Mesothelial cell of epicardium (in vitro differentiated cells): Measurements from ENCODE around the gene TEX29. TPM values are rescaled to one million over a fixed set of nuclear protein-coding genes. Genes with fewer than 3 reads are reported as not detected.

Experiments
- DNase-seq, 2 experiments: peaks; one replicate each; pipeline ENCODE4 v3.0.0; 2021; ENCODE audit warnings: low spot score in 2 of 2; ENCODE audit not compliant: unreplicated experiment in 2 of 2
- H3K27ac Mint-ChIP-seq: 2 replicates; pipeline ENCODE4 v1.8.0; 2021; ENCODE audit warnings: mixed read lengths
- H3K27me3 Mint-ChIP-seq: 2 replicates; pipeline ENCODE4 v1.8.0; 2021; ENCODE audit warnings: low read depth, mixed read lengths
- H3K36me3 Mint-ChIP-seq: 2 replicates; pipeline ENCODE4 v1.8.0; 2021; ENCODE audit warnings: mixed read lengths
- H3K4me1 Mint-ChIP-seq: 2 replicates; pipeline ENCODE4 v1.8.0; 2021; ENCODE audit warnings: mixed read lengths
- H3K4me3 Mint-ChIP-seq: 2 replicates; pipeline ENCODE4 v1.8.0; 2021; ENCODE audit warnings: mild to moderate bottlenecking, moderate library complexity, mixed read lengths
- H3K9me3 Mint-ChIP-seq: 2 replicates; pipeline ENCODE4 v1.8.0; 2021; ENCODE audit warnings: mixed read lengths
- CTCF ChIP-seq: fragments of 200-600 bp; sonication (generic); IDR thresholded peaks from one replicate; pipeline ENCODE4 v1.5.0; 2021; ENCODE audit warnings: antibody characterized with exemption; ENCODE audit not compliant: unreplicated experiment
- total RNA-seq: library from RNA; stranded (reverse); gene quantifications from 3 replicates; pipeline ENCODE4 v1.2.1, GENCODE V29; 2021

TEX29 gene
- total RNA-seq, 1 donor from 2014 or later = 0.45 TPM

- Mint-ChIP-seq H3K27me3 (no peaks in the 10 kb centered on the region), H3K4me3 (no peak overlapping the region)
Observed at GRCh38 chr13:111339366-111340143, 19.1 kb downstream of the TEX29 start.

GRCh38 chr13:111341886-111342285, 21.4 kb downstream of the TEX29 start:
- H3K27ac Mint-ChIP-seq = no peak overlapping the region
- H3K4me1 Mint-ChIP-seq = no peaks in the 10 kb centered on the region
- no peak overlapping the region for H3K4me3 Mint-ChIP-seq
- no peaks in the 10 kb centered on the region for H3K27me3 Mint-ChIP-seq
- H3K36me3 Mint-ChIP-seq = peaks cover 1% of the 10 kb centered on the region
- no peak for TF ChIP-seq CTCF
- DNase-seq = no peak
- H3K9me3 Mint-ChIP-seq = no peaks in the 10 kb centered on the region

More at GRCh38 chr13:111339366-111340143, 19.1 kb downstream of the TEX29 start:
- no peaks in the 10 kb centered on the region for H3K4me1 Mint-ChIP-seq
- TF ChIP-seq CTCF = no peak
- no peak overlapping the region for H3K27ac Mint-ChIP-seq
- no peaks in the 10 kb centered on the region for H3K9me3 Mint-ChIP-seq
- no peak for DNase-seq
- H3K36me3 Mint-ChIP-seq = peaks cover 1% of the 10 kb centered on the region

GRCh38 chr13:111342721-111343120, 22.3 kb downstream of the TEX29 start:
- no peak for DNase-seq
- Mint-ChIP-seq H3K27ac (no peak overlapping the region), H3K9me3 (no peaks in the 10 kb centered on the region), H3K4me1 (no peaks in the 10 kb centered on the region), H3K36me3 (peaks cover 1% of the 10 kb centered on the region), H3K27me3 (no peaks in the 10 kb centered on the region), H3K4me3 (no peak overlapping the region)
- TF ChIP-seq CTCF = no peak

GRCh38 chr13:111343186-111343805, 22.9 kb downstream of the TEX29 start:
- peaks cover 1% of the 10 kb centered on the region for H3K36me3 Mint-ChIP-seq
- H3K4me3 Mint-ChIP-seq = no peak overlapping the region
- TF ChIP-seq CTCF = no peak
- no peaks in the 10 kb centered on the region for H3K9me3 Mint-ChIP-seq
- H3K27ac Mint-ChIP-seq = no peak overlapping the region
- DNase-seq = no peak
- no peaks in the 10 kb centered on the region for H3K4me1 Mint-ChIP-seq
- H3K27me3 Mint-ChIP-seq = no peaks in the 10 kb centered on the region

- Mint-ChIP-seq H3K36me3 (peaks cover 1% of the 10 kb centered on the region), H3K9me3 (peaks cover 4% of the 10 kb centered on the region)
Observed at GRCh38 chr13:111344471-111345191, 24.2 kb downstream of the TEX29 start.

More at GRCh38 chr13:111344471-111345191, 24.2 kb downstream of the TEX29 start:
- no peak overlapping the region for H3K4me3 Mint-ChIP-seq
- DNase-seq = no peak
- no peaks in the 10 kb centered on the region for H3K27me3 Mint-ChIP-seq
- H3K27ac Mint-ChIP-seq = no peak overlapping the region
- TF ChIP-seq CTCF = peak; percentile 19
- no peaks in the 10 kb centered on the region for H3K4me1 Mint-ChIP-seq
